ENCODE data around the gene CIB2.
A peak's percentile ranks its signal among the peaks of the same experiment; 100 is the strongest.

The CIB2 gene

DNA sequence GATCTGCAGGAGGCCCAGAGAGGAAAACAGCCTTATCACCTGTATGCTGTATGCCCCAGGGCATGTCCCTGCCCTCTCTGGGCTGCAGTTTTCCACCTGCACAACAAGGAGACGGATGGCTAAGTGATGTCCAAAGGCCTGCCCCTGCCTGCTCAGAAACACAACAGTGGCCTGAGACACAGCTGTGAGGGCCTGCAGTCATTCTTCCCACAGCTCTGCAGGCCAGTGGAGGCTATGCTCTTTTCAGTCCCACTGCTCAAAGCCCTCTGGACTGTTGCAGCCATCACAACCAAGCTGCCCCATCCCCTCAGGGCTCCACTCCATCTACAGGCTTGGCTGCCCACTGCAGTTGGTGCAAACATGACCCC is 48.5 kb downstream of the CIB2 start:
- no peak for DNase-seq

DNA sequence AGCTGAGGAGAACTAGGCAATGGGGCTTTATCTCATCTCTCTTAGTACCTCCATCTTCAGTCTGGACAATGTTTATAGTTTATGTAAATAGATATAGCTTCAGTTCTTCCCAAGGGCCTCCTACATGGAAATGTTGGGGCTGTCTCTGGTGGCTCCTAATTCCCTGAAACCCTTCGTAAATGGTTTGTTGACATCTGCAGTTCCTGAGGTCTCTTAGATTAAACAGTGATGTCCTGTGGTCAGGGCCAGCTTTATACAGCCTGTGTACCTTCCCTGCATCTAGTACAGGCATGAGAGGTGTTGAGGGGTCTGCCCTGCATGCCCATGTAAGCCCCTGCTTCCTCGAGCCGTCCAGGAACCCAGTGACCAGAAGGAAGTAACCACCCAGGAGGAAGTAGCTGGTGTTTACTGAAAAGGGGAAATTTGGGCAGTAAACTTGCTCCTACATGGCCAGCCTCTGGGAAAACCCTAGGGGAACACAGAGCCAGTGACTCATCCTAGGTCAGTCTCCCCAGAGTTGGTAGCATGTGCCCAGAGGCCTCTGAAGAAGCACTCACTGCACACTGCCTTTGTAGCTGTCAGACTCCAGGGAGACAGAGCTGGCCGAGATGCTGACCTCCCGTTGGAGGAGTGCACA is 49.0 kb downstream of the CIB2 start:
- peak; percentile 95 for DNase-seq

DNA sequence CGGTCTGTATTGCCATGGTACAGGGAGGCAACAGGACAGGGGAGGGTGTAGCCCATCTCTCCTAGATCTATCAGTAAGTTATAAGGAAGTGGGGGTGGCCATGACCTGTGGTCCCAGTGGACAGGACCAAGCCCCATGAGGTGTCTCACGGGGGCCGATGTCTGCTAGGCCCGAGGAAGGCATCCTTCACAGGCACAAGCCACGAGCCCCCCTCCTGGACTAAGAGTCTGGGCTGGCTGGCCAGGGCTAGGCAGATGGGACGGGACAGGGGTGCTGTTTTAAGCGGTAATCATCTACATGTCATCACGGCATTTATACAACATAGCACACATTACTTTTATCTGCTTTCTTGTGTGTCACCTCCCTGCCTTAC is 51.2 kb downstream of the CIB2 start:
- DNase-seq: no peak

DNA sequence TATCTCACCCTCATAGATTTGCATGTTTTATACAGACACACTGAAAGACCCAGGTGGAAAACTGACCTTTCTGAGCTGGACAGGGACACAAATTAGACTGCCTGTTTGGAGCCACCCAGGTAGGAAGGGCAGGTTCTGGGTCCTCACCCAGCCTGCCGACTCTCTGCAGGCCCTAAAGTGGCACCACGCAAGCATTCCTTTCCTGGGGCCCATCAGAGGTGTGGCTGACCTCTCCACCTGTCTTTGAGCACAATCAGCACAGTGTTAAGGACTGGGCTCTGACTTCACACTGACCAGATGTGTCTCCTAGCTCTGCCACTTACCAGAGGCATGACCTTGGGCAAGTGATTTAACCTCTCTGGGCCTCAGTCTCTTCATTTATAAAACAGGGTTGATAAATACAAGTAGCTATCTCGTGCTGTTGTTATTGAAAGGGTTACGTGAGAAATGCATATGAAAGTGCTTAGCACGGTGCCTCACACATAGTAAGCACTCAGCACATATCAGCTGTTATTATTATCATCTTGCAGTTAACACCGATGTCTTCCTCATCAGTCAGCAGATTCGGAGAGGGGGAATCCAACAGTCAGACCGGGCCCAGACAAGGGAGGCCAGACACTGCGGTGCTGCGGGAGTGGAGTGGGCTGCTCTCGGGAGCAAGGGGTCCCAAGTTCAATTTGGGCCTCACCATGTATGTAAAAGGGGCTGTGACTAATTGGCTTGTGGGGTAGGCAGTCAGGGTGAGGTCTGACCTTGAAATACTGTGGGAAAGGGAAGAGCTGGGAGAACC is 51.8 kb downstream of the CIB2 start:
- DNase-seq: no peak

DNA sequence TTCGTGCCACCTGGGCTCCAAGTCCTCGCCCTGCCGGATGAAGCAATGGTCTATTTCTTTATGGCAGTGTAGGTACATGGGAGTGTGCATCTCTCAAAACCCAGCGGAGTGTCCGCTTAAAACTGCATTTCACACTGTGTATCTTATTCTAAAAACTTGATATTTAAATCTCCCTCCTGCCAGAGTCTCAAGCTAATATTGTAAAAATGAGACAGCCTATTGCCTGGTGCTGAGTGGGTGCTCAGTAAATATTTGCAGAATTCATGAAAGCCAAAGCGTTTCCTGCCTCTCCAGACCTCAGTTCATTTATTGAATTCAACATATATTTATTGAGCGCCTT is 53.4 kb downstream of the CIB2 start:
- DNase-seq: no peak

DNA sequence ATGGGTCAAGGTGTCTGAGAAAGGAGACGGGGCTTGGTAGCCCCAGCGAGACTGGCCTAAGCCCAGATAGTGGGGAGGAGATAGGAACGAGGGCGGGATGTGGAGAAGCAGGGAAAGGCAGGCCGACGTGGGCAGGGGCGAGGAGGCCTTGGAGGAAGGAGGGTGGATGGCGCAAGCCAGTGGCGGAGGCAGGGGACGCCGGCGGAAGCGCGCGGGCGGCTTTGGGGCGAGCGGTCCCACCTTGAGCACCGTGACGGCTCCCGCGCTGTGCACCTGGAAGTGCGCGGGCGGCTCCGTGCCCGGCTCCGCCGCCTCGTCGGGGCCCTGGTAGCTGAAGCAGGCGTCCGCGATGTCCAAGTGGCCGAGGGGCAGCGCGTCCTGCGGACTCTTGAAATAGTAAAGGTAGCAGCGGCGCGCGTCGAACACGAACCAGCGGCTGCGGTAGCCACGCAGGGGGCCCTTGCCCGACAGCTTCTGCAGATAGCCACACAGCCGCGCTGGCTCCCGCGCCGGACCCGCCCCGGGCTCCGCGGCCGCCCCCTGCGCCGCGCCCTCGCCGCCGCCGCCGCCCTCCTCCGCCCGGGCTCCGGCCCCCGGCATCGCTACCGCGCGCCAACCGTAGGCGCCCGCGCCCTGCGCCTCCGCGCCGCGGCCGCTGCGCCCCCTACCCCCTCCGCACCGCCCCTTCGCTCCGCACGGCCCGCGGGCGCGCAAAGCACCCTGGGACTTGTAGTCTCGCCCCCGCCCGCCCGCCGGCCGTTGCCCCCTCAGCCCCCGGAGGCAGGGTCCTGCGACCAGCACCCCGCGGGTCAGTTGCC is 54.0 kb downstream of the CIB2 start, which contains the start of gene TBC1D2B:
Gene TBC1D2B, minus strand, starts transcription at position 659 of the 818 bp plus-strand sequence. Its CDS starts 59 bp downstream, at position 600.
- peak; percentile 60 for DNase-seq

DNA sequence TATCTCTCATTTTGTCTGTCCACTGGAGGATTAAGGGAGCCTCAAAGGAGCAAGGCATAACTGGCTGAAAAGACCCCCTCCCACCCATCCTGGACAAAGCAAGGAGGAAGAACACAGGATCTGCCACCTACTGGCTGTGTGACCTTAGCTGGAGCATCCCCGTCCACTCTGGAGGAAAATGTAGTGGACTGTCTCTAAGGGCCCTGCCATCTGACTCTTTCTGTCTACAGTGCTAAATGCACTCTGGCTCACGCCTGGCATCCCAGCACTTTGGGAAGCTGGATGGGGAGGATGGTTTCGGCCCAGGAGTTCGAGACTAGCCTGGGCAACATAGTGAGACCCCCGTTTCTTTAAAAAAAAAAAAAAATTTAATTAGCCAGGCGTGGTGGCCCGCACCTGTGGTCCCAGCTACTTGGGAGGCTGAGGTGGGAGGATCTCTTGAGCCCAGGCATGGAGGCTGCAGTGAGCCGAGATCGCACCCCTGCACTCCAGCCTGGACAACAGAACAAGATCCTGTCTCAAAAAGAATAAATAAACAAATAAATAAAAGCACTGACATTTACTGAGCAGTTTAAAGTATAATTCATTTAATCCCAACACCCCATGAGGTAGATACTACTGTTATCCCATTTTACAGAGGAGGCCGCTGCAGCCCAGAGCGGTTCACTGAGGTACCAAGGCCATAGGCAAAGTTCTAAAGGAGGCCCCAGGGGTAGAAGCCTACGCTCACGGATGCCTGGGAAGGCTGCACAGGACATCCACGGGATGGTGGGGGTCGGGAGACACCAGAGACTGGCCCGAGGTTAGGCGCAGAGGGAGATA is 54.8 kb downstream of the CIB2 start:
- DNase-seq: no peak

DNA sequence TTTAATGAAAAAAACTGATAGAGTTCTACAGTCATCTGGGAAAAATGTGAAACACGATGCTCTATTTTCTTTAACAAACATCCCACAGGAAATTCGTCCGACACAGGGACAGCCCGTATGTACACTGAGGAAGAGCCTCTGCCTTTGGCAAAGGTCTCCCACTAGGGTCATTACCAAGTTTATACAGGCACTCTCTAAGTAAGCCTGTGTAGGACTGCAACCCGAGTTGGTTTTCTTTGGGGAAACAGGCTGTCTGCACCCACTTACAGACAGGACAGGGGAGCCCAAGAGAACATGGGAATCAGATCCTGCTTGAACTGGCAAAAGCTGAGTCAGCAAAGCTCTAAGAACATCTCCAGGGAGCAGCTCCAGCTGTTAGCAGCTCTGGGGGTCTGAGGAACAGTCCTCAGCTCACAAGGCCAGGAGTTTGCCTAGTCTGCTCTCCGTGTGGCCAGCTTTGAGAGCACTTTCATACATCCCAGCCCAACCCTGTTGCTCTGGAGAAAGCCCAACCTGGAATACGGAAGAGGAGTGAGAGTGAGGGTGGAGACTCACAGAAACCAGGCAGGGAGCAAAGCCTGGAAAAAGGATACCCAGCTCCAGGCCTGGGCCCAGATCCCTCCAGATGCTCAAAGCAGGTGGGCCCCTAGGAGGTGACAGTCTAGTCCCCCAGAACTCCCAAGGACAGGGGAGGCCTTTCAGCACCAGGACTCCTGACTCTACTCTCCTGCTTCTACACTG is 55.6 kb downstream of the CIB2 start:
- DNase-seq: no peak

DNA sequence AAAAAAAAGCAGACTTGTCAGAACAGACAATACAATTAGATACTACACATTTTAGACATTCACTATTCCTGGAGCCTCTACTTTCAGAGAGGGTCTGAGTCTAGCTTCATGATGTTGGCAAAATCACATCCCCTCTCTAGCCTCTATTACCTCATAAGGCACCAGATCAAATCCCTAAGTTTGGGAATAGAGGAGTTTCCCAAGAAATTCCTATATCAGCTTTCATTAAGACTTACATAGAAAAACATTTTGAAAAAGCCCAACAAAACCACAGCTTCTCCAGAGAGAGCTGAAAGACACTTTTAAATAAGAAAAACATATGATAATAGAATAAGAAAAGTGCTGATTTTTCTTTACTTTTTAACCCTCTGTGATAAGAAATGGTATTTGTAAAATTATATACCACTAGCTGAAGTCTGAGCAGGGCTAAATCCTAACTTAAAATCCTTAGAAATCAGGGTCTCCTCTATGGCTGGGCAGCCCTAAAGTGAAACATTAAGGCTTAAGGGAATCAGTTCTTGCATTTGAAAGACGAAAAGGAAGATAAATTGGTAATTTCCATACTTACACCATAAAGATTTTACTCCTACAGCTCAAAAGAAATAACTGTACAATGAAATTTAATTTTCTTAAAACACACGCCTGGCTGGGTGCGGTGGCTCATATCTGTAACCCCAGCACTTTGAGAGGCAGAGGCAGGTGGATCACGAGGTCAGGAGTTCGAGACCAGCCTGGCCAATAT is 58.0 kb downstream of the CIB2 start:
- DNase-seq: no peak

DNA sequence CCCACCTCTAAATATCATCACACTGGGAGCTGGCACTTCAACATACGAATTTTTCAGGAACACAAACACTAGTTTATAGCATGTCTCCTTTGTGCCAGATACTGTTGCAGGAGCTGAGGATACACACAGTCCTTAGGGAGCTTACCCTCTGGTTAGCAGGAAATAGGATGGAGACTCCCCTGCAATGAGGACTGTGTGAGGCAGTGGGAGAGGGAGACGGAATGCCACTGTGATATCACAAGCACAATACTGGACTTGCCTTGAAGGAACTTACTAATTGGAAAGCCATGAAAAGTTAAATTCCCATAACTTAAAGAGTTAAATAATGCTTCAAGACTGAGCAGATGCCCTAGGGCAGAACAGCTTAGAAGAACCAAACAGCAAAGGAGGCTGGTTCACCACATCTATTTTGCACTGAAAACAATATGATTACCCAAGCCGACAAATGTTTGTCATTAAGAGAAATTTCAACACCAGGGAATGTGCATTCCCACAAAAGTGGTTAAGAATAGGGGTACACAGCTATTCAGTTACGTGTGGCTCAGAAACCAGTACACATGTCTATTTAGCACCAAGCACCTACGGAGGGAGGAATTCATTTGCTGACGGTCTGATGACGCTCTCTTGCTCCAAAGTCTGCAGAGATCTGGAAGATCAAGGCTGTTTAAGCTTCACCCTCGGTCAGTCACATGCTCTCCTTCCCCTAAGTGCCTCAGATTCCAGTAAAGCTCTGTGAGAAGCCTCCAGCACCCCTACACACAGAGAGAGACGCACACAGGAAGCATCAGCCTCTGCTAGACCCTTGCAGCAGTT is 59.0 kb downstream of the CIB2 start:
- DNase-seq: peak; percentile 87

DNA sequence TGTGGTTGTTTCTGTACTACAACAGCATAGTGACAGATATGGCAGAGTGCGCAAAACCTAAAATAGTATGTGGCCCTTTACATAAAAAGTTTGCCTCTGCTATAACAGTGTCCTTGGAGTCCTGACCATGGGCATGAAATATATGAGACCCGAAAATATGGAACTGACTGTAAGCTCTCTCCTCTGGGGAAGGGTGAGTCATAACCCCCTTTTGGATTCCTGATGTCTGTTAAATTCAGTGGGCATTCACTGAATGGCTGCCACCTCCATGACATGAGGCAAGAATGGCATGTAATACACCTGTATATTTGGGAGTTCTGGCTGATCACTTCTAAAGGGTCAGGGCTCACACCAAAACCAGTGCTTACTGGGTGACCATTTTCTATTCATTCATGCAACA is 59.9 kb downstream of the CIB2 start:
- DNase-seq: no peak

DNA sequence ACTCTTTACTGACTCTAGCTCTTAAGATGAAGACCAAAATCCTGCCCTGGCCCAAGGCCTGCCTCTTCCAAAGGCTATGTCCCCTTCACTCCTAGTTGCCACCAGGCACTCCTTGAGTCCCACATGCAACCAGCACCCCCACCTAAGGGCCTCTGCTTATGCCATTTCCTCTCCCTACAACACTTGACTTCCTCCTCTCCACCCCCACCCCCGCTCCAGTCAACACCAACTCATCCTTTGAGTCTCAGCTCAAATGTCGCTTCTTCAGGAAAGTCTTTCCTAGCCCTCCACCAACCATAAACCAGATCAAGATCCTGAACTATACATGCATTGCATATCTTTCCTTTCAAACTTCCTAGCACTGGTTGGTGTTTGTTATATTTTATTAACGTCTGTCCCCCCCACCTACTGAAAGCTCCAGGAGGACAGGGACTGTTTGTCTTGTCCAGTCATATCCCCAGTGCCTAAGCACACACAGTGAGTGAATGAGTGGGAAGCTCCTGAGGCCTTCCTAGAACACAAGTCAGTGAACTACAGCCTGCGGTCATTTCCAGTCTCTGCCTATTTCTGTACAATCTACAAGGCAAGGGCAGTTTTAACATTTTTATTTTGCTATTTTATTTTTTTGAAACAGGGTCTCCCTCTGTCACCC is 61.1 kb downstream of the CIB2 start:
- DNase-seq: peak; percentile 69

DNA sequence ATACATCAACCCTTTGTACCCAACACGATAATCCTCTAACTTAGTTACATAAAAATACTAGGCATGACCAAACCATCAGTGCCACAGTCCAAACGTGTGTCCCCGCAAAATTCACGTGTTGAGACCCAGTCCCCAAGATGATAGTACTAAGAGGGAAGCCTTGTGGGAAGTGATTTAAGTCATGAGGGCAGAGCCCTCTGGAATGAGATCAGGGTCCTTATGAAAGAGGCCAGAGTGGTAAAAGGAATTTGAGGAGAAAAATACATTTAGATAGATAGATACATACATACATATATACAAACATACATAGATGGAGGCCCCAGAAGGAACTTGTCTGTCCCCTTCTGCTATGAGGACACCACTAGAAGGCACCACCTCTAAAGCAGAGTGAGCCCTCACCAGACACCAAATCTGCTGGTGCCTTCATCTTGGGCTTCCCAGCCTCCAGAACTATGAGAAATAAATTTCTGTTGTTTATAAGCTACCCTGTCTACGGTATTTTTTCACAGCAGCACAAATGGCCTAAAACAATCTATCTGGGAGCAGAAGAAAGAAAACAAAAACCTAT is 61.7 kb downstream of the CIB2 start:
- DNase-seq: no peak

DNA sequence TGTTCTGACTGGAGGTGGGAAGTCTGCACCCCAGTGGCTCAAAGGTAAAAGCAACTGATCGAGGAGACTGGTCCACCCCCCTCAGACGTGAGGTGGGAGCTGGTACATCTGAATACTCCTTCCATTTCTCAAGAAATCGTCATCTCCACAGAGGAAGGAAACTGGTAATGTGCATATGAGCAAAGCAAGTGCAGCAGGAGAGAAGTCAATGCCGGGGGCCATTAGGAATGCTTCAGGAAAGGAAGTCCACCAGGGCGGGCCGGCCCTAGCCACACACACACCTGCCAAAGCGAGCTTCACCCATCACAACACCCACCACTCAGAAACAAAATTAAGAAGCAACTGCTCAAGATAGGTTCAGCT is 62.2 kb downstream of the CIB2 start:
- peak; percentile 64 for DNase-seq

DNA sequence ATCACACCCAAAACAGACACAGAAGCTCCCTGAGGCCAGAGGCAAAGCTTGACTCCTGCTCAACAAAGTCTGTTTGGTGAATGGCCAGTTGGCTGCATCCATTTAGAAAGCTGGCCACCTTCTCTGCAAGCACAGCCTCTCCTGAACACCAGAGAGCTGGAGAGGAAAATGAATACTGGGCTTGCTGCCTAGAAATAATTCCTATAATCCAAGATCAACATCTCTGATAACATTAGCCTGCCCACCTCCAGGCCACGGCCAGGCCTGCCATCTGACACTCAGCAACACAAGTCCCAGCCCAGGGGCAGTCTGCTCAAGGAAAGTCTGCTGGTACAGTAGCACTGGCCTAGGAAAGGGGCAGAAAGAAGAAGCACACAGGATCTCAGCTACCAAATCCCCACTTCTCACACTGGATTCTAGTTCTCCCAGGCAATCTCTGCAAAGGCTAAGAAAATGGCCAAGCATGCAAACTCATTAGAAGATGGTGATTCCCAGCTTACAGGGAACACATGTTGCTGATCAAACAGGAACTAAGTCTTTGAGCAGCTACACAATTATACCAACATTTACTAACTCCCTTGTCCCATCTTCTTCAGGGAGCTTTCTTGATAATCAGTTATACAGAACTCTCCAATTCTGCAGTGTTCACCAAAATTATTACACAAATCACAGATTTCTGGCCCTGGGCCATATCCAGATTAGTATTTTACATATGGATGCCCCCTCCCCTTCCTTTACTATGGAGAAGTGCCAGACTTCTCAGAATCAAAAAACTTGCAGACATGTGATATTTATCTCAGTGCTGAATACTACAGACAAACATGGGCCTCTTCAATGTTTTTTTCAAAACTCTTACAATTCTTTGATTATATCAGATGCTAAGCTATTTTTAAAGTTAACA is 63.7 kb downstream of the CIB2 start:
- DNase-seq: no peak

DNA sequence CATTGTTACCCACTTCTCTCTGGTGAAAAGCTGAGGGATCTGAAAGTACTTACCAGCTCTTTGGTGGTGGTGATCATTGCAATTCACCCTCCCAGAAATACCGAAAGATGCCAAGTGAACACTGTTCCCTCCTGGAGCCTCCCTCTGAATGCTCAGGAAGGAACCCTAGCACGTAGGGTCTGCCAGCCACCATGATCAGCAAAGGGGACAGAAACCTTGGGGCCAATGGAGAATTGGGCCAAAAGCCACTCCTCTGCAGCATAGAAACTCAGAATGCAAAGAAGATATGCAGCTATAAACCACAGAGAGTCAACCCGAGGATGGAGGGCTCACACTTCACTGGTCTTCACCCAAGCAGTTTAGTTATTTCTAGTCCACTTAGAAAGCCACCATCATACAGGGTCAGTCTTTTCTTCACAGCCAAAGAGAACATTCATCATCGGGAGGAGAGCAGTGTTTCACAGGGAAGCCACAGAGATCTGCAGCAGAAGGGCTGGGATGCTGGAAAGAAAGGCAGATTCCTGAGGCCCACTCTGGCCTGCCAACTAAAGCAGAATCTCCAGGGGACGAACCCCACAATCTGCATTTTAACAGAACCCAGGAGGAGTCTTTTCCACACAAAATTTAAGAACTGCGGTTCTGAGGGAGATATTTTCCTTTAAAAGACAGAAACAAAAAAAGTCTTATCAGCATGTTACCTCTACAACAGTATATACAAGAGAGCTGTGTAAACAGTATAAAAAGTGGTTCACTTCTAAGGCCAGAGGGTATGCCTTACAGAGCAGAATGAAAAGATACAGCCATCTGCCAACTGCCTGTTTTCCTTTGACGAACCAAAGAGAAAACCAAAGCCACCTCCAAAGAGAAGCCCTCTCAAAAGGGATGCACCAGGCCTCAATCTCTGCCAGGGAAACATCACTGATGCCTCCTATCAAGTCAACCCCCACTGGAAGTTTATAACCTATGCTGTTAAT is 65.0 kb downstream of the CIB2 start:
- no peak for DNase-seq

DNA sequence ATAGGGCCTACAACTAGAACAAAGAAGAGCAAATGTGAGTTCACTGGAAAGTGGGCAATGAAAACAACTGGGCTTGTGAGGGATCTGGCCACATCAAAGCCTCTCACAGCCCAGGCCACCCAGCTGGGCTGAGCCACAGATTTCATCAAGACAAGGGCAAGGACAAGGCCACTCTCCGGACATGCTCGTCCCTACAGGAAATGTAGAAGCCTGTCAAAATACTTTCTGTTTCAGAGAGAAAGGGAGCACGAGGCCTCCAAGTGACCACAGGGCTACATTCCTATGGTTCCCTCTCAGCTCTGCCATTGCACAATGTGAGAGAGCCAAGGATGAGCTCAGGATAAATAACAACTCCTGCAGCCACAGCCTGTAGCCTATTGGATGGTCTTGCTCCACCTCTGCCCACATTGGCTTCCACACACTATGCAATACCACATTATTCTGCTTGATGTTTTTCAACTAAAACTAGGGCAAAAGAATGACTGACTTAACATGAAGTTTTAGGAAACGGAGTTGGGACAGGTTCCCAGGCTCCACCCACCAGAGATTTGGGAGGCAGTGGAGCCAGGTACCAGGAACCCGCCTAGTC is 65.9 kb downstream of the CIB2 start:
- peak; percentile 96 for DNase-seq
